IPS DF 4.7 (cell line): Measurements from ENCODE around the gene NR2C2.

ENCODE experiments used
- DNase-seq: peaks from one replicate; pipeline ENCODE4 v3.0.0-alpha.2; 2013; ENCODE audit warnings: low spot score; ENCODE audit errors: extremely low read depth

NR2C2 gene

GRCh38 chr3:15063238-15063637 is 115.9 kb downstream of the NR2C2 start:
- no peak for DNase-seq

GRCh38 chr3:15063656-15064286 is 116.4 kb downstream of the NR2C2 start:
- no peak for DNase-seq

DNA sequence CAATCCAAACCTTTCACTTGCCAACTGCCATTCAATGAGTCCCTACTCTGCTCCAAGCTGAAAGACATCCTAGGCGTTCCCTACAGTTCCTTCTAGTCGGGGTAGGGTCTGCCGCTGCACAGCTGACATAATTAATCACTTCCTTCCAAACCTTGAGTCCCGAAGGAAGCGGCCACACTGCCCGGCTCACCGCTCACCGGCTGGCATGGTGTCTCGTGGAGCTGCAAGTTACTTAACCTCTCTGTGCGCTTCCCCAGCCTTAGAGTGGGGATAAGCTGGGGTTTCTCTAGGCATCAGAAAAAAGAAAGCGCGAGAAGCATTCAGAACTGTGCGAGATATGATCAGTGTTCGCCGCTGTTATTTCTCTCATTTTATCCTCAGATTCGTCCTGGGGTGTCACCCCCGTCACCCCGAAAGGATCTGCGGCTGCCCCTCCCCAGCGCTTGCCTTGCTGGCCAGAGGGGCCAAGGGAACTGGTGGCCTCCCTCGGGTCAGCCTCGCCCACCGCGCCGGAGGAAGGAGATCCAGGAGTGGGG is 117.0 kb downstream of the NR2C2 start:
- no peak for DNase-seq

GRCh38 chr3:15064835-15065549 is 117.6 kb downstream of the NR2C2 start, which contains the start of gene MRPS25:
MRPS25 (minus strand) TSS chr3:15065315; CDS start chr3:15065194, 121 bp downstream.
- DNase-seq: peak; percentile 49

GRCh38 chr3:15065550-15066007 is 118.2 kb downstream of the NR2C2 start:
- no peak for DNase-seq

- DNase-seq: no peak
Observed at GRCh38 chr3:15066467-15066866, 119.1 kb downstream of the NR2C2 start.

- no peak for DNase-seq
Observed at GRCh38 chr3:15069441-15069840, 122.1 kb downstream of the NR2C2 start.

GRCh38 chr3:15071699-15072098 is 124.3 kb downstream of the NR2C2 start:
- no peak for DNase-seq

- no peak for DNase-seq
Observed at GRCh38 chr3:15074500-15074899, 127.1 kb downstream of the NR2C2 start.

GRCh38 chr3:15079091-15079490 is 131.7 kb downstream of the NR2C2 start:
- DNase-seq: no peak

GRCh38 chr3:15081960-15082664 is 134.7 kb downstream of the NR2C2 start:
- no peak for DNase-seq

DNA sequence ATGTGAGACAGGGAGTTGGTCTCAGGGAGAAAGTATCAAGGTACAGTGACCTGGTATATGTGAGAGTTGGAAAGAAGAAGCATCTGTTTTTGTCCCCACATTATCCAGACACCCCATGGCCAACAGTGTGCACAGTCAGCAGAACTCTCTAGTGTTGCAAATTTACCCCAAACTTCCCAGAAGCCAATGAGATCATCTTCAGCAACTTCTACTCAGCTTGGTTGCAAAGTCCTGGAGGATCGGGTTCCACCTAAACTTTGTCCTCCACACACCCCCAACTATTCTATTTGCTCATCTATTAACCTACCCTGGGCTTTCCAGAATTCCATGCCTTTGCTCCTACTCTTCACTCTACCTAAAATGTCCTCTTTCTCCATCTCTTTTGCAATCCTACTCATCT is 135.9 kb downstream of the NR2C2 start:
- no peak for DNase-seq

- no peak for DNase-seq
Observed at GRCh38 chr3:15086263-15086662, 138.9 kb downstream of the NR2C2 start.

- DNase-seq: no peak
Observed at GRCh38 chr3:15086699-15087098, 139.3 kb downstream of the NR2C2 start.

- no peak for DNase-seq
Observed at GRCh38 chr3:15089201-15089600, 141.8 kb downstream of the NR2C2 start.

DNA sequence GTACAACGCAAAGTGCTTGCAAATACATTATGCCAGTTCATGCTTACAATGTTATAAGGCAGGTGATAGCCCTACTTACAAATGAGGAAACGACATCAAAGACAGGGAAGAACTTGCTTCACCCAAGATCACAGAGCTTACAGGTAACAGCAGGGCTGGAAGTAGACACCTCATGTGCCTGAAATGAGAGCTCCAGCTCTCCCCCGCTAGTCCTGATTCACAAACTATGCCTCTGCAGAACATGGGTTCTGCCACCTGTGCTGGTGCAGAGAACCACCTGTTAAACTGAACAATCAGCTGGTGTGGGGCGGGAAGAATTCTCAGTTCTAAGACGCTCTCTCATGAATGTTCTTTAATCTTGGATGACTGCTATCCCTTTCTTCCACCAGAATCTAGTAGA is 144.2 kb downstream of the NR2C2 start:
- no peak for DNase-seq

DNA sequence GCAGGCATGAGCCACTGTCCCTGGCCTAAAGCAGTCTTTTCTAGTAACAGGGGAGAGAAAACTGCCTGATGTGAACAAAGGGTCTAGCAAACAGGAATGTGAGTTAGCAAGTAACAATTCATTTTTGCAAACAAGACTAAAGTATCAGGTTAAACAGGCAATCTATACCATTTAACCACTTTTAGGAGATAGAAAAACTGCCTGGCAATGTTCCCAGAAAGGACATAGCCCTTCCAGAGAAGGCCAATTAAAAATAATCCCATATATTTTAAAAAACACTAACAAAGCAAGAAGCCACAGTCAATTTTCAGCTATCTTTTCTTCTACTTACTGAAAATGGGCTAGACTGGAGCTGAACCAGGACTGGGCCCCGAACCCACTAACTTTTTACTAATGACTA is 145.3 kb downstream of the NR2C2 start:
- DNase-seq: no peak

GRCh38 chr3:15094187-15094875 is 146.9 kb downstream of the NR2C2 start:
- no peak for DNase-seq

- no peak for DNase-seq
Observed at GRCh38 chr3:15096046-15096445, 148.7 kb downstream of the NR2C2 start.

DNA sequence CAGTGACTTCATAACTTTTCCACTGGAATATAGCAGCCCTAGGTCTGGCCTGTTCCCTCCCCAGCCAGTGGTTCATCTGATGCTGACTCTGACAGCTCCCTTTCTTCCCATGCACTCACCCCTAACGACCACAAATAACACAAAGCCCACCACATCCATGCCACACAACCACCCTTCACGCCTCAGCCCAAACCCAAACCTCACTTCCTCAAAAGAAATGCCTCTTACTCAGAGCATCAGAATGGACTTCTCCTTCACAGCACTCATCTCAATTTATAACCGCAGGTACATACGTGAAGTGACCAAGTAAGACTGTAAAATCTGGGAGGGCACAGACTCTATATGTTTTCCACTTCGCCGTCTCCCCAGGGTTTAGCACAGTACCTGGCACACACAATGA is 150.5 kb downstream of the NR2C2 start:
- no peak for DNase-seq
